IMR-90 (cell line): Measurements from ENCODE around the gene HEXA. TPM values are rescaled to one million over a fixed set of nuclear protein-coding genes. Genes with fewer than 3 reads are reported as not detected.

ENCODE experiments used
- ATAC-seq: fragments of 200-7000 bp; cut with Tn5 transposase; 2 replicates; pipeline ENCODE4 v1.9.1; 2020; ENCODE audit warnings: low read depth, mild to moderate bottlenecking, moderate library complexity
- BruUV-seq: library from RNA; stranded (reverse); fragments of 400-500 nt; replicated peaks from 2 replicates; lab custom pipeline; 2021; lab: Mats Ljungman, UMichigan
- CTCF ChIA-PET: fragments of 300-600 bp; formaldehyde crosslinking; extraction: SDS; loops from one replicate; lab custom pipeline; 2021; ENCODE audit warnings: antibody characterized with exemption; lab: Yijun Ruan, JAX
- POLR2A ChIA-PET: fragments of 300-600 bp; sonication (Branson Sonifier 250); formaldehyde crosslinking; loops from one replicate; lab custom pipeline; 2022; ENCODE audit warnings: antibody characterized with exemption; ENCODE audit not compliant: unreplicated experiment; lab: Charles Lee
- DNase-seq: peaks from one replicate; pipeline ENCODE4 v3.0.0; 2013
- H2AFZ ChIP-seq: replicated peaks from 2 replicates; pipeline ENCODE3; 2013; ENCODE audit warnings: low read length, mild to moderate bottlenecking; ENCODE audit not compliant: poor library complexity
- H2AK5ac ChIP-seq: 2 replicates; pipeline ENCODE4 v1.6.1; 2013; ENCODE audit warnings: low read depth, low read length, inconsistent platforms
- H2AK9ac ChIP-seq: replicated peaks from 2 replicates; pipeline ENCODE3; 2013; ENCODE audit warnings: mild to moderate bottlenecking, low read depth, low read length, moderate library complexity; ENCODE audit not compliant: poor library complexity
- H2BK120ac ChIP-seq: 2 replicates; pipeline ENCODE4 v1.6.1; 2013; ENCODE audit warnings: low read depth, low read length, inconsistent platforms
- H2BK15ac ChIP-seq: 3 replicates; pipeline ENCODE4 v1.6.1; 2013; ENCODE audit warnings: low read depth, low read length, inconsistent platforms
- H2BK20ac ChIP-seq: 2 replicates; pipeline ENCODE4 v1.6.1; 2013; ENCODE audit warnings: low read depth, mild to moderate bottlenecking, inconsistent platforms, low read length, moderate library complexity
- H2BK5ac ChIP-seq: 2 replicates; pipeline ENCODE4 v1.6.1; 2013; ENCODE audit warnings: mild to moderate bottlenecking, low read depth, low read length, inconsistent platforms; ENCODE audit not compliant: poor library complexity, severe bottlenecking
- H3K14ac ChIP-seq: replicated peaks from 2 replicates; pipeline ENCODE4 v1.6.1; 2013; ENCODE audit warnings: low read depth, low read length, inconsistent platforms
- H3K18ac ChIP-seq: 2 replicates; pipeline ENCODE4 v1.6.1; 2013; ENCODE audit warnings: low read depth, low read length, control low read depth
- H3K23ac ChIP-seq: 2 replicates; pipeline ENCODE4 v1.6.1; 2013; ENCODE audit warnings: low read depth, low read length, inconsistent platforms
- H3K27ac ChIP-seq: 2 replicates; pipeline ENCODE4 v1.5.1; 2013; ENCODE audit warnings: mild to moderate bottlenecking, control low read depth, low read length; ENCODE audit not compliant: insufficient read depth
- H3K27me3 ChIP-seq: 2 replicates; pipeline ENCODE4 v1.6.1; 2013; ENCODE audit warnings: low read length; ENCODE audit not compliant: control insufficient read depth, insufficient read depth
- H3K36me3 ChIP-seq: 2 replicates; pipeline ENCODE4 v1.6.1; 2013; ENCODE audit warnings: low read length, mixed read lengths; ENCODE audit not compliant: control insufficient read depth, insufficient read depth
- H3K4ac ChIP-seq: 2 replicates; pipeline ENCODE4 v1.6.1; 2013; ENCODE audit warnings: low read depth, low read length, inconsistent platforms
- H3K4me1 ChIP-seq: 2 replicates; pipeline ENCODE4 v1.6.1; 2013; ENCODE audit warnings: low read length, mixed read lengths; ENCODE audit not compliant: control insufficient read depth, insufficient read depth
- H3K4me2 ChIP-seq: 2 replicates; pipeline ENCODE4 v1.6.1; 2013; ENCODE audit warnings: low read depth, mild to moderate bottlenecking, control low read depth, low read length, moderate library complexity
- H3K4me3 ChIP-seq: 2 replicates; pipeline ENCODE4 v1.5.1; 2013; ENCODE audit warnings: low read depth, mild to moderate bottlenecking, control low read depth, low read length, moderate library complexity; ENCODE audit not compliant: insufficient read depth
- H3K56ac ChIP-seq: 2 replicates; pipeline ENCODE4 v1.6.1; 2013; ENCODE audit warnings: low read length, inconsistent platforms; ENCODE audit not compliant: insufficient read depth; ENCODE audit errors: extremely low read depth
- H3K79me1 ChIP-seq, 2 experiments: 2 replicates each; pipeline ENCODE4 v1.6.1; 2013; ENCODE audit warnings: low read length in 2 of 2, inconsistent platforms in 1 of 2, low read depth in 1 of 2
- H3K9ac ChIP-seq: 2 replicates; pipeline ENCODE4 v1.6.1; 2013; ENCODE audit warnings: low read depth, low read length, control low read depth
- H3K9me1 ChIP-seq: 2 replicates; pipeline ENCODE4 v1.6.1; 2013; ENCODE audit warnings: low read length, inconsistent platforms; ENCODE audit not compliant: insufficient read depth
- H3K9me3 ChIP-seq: 2 replicates; pipeline ENCODE4 v1.6.1; 2013; ENCODE audit warnings: low read length; ENCODE audit not compliant: control insufficient read depth, insufficient read depth
- H4K20me1 ChIP-seq: 2 replicates; pipeline ENCODE4 v1.6.1; 2013; ENCODE audit warnings: low read length, inconsistent platforms; ENCODE audit not compliant: insufficient read depth
- H4K5ac ChIP-seq: 2 replicates; pipeline ENCODE4 v1.6.1; 2013; ENCODE audit warnings: mild to moderate bottlenecking, low read depth, low read length, control low read depth
- H4K8ac ChIP-seq, 2 experiments: 2 replicates each; pipeline ENCODE4 v1.6.1; 2013; ENCODE audit warnings: low read depth in 2 of 2, low read length in 2 of 2, control low read depth in 1 of 2, inconsistent platforms in 1 of 2
- H4K91ac ChIP-seq: 2 replicates; pipeline ENCODE4 v1.6.1; 2013; ENCODE audit warnings: low read depth, low read length, inconsistent platforms; ENCODE audit not compliant: insufficient read depth
- BHLHE40 ChIP-seq: fragments of 150-350 bp; IDR thresholded peaks from 2 replicates; pipeline ENCODE4 v1.6.1; 2016; ENCODE audit warnings: mild to moderate bottlenecking, low read depth, low read length
- MAZ ChIP-seq: IDR thresholded peaks from 2 replicates; pipeline ENCODE4 v1.6.1; 2012; ENCODE audit warnings: low read depth, mild to moderate bottlenecking, low read length, improper control_type of control experiment, moderate library complexity, borderline replicate concordance
- MXI1 ChIP-seq: IDR thresholded peaks from 2 replicates; pipeline ENCODE4 v1.6.1; 2012; ENCODE audit warnings: low read depth, mild to moderate bottlenecking, low read length, moderate library complexity, borderline replicate concordance
- RAD21 ChIP-seq: IDR thresholded peaks from 2 replicates; pipeline ENCODE4 v1.6.1; 2012; ENCODE audit warnings: low read length, improper control_type of control experiment
- RCOR1 ChIP-seq: IDR thresholded peaks from 2 replicates; pipeline ENCODE4 v1.6.1; 2012; ENCODE audit warnings: mild to moderate bottlenecking, low read length, improper control_type of control experiment; ENCODE audit not compliant: insufficient replicate concordance
- RFX5 ChIP-seq: IDR thresholded peaks from 2 replicates; pipeline ENCODE4 v1.8.0; 2012; ENCODE audit warnings: low read depth, mild to moderate bottlenecking, low read length, moderate library complexity
- USF2 ChIP-seq: fragments of 150-350 bp; IDR thresholded peaks from 2 replicates; pipeline ENCODE4 v1.6.1; 2017; ENCODE audit warnings: mild to moderate bottlenecking, antibody characterized with exemption, low read length, low read depth
- dilution Hi-C: fragments of 300-500 bp; cut with HindIII; formaldehyde crosslinking; loops from one replicate; pipeline ENCODE4 v1.14.3; 2018; ENCODE audit warnings: low sequenced_read_pairs; ENCODE audit not compliant: unreplicated experiment
- in situ Hi-C: fragments of 300-500 bp; cut with MboI; formaldehyde crosslinking; loops from 3 replicates; pipeline ENCODE4 v1.14.3; 2019; ENCODE audit warnings: low sequenced_read_pairs, inconsistent platforms, mixed read lengths
- intact Hi-C: fragments of 100-400 bp; cut with micrococcal nuclease; formaldehyde crosslinking; loops from 2 replicates; pipeline ENCODE4 v1.10.0; 2022
- polyA plus RNA-seq, 3 experiments: library from polyadenylated mRNA; depleted of rRNA; stranded (reverse); fragments of >200 nt; gene quantifications; 2 replicates each; pipeline ENCODE4 v1.2.3, GENCODE V29; 2012; ENCODE audit warnings: low replicate concordance in 1 of 3
- total RNA-seq: library from RNA; depleted of rRNA; stranded (reverse); fragments of >200 nt; gene quantifications from 2 replicates; pipeline ENCODE4 v1.2.3, GENCODE V29; 2012

Gene HEXA
- total and polyA plus RNA-seq, 2 of the 4 experiments (the other 2 are of a cell fraction) = 19.4 to 115 TPM

DNA sequence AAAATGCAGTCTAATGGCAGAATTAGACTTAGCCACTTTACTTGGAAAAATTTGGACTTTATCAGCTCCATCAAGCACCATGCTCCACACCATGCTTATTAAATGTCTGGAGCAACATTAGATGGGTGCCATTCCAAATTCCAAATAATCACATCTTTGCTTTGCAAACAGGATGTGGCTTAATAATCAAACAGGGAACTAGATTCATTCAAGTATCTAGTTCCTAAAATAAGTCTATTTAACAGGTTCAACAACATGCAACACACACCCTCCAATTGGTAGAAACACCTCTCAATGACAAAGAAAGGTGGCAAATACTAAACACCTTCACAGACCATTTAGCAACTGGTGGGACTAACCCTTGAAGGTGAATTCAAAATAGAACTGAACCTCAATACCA is 3.5 kb downstream of the HEXA start:
- ATAC-seq = no peak
- Histone ChIP-seq H3K4ac (no peak overlapping the region), H4K91ac (no peak overlapping the region), H3K56ac (no peak overlapping the region), H2AK5ac (no peak overlapping the region), H3K79me1 (peaks cover 32 to 73% of the 10 kb centered on the region in 2 experiments), H2BK15ac (no peak overlapping the region), H4K5ac (no peak overlapping the region), H2BK20ac (no peak overlapping the region), H3K9me3 (no peaks in the 10 kb centered on the region), H2BK120ac (no peak overlapping the region), H2AK9ac (no peak overlapping the region), H3K4me3 (no peak overlapping the region), H3K4me1 (no peaks in the 10 kb centered on the region), H3K4me2 (no peak overlapping the region), H2AFZ (no peak overlapping the region), H3K9ac (no peak overlapping the region), H4K8ac (no peak overlapping the region), H3K14ac (no peak overlapping the region), H4K20me1 (peaks cover 13% of the 10 kb centered on the region; the same call in 1 of the 2 replicates), H2BK5ac (no peak overlapping the region), H3K36me3 (peaks cover 3% of the 10 kb centered on the region; the same call in 1 of the 2 replicates), H3K27me3 (no peaks in the 10 kb centered on the region), H3K18ac (no peak overlapping the region), H3K9me1 (peaks cover 6% of the 10 kb centered on the region; the same call in 1 of the 2 replicates), H3K27ac (no peak overlapping the region), H3K23ac (no peak overlapping the region)
- DNase-seq = no peak
- dilution Hi-C loops = no loop called here
- no TSS peak for BruUV-seq
- CTCF ChIA-PET = no interaction called here
- intact Hi-C loops = no loop called here
- TF ChIP-seq MXI1 = no peak
- TF ChIP-seq BHLHE40 = no peak
- TF ChIP-seq RFX5 = no peak
- no peak for TF ChIP-seq RCOR1
- no peak for TF ChIP-seq USF2
- TF ChIP-seq RAD21 = no peak
- no peak for TF ChIP-seq MAZ
- in situ Hi-C loops = no loop called here
- POLR2A ChIA-PET = no interaction called here
